DMS79 treated with DMSO at 0.1 percent for 48 hours (cell line): Measurements from ENCODE around the gene MARCKSL1.

Experiments used
- DNase-seq: peaks from one replicate; lab custom pipeline; 2025; lab: John Stamatoyannopoulos, UW

Gene MARCKSL1

GRCh38 chr1:32352831-32353383 is 16.9 kb upstream of the MARCKSL1 start:
- no peak for DNase-seq

GRCh38 chr1:32352239-32352745 is 16.3 kb upstream of the MARCKSL1 start:
- DNase-seq: no peak

- peak; percentile 94 for DNase-seq
These were observed 15.6 kb upstream of the MARCKSL1 start for GRCh38 chr1:32351399-32352238.

GRCh38 chr1:32350785-32351398 is 14.9 kb upstream of the MARCKSL1 start:
- no peak for DNase-seq

GRCh38 chr1:32349211-32349708 is 13.2 kb upstream of the MARCKSL1 start:
- no peak for DNase-seq

GRCh38 chr1:32346532-32347157 is 10.6 kb upstream of the MARCKSL1 start:
- no peak for DNase-seq

GRCh38 chr1:32345289-32345827 is 9.3 kb upstream of the MARCKSL1 start:
- DNase-seq: peak; percentile 74

GRCh38 chr1:32342704-32343103 is 6.7 kb upstream of the MARCKSL1 start:
- DNase-seq: no peak

GRCh38 chr1:32341971-32342370 is 5.9 kb upstream of the MARCKSL1 start:
- no peak for DNase-seq

GRCh38 chr1:32341186-32341757 is 5.2 kb upstream of the MARCKSL1 start:
- no peak for DNase-seq

- DNase-seq: no peak
These were observed 3.4 kb upstream of the MARCKSL1 start for GRCh38 chr1:32339363-32339978.

- DNase-seq: no peak
These were observed 2.7 kb upstream of the MARCKSL1 start for GRCh38 chr1:32338637-32339145.

GRCh38 chr1:32337855-32338636 is 2.0 kb upstream of the MARCKSL1 start:
- no peak for DNase-seq

- no peak for DNase-seq
These were observed 1.1 kb upstream of the MARCKSL1 start for GRCh38 chr1:32336963-32337675.

GRCh38 chr1:32336591-32336932 is 529 bp upstream of the MARCKSL1 start:
- no peak for DNase-seq

- DNase-seq: no peak
These were observed 571 bp downstream of the MARCKSL1 start for GRCh38 chr1:32335535-32335789.

GRCh38 chr1:32334864-32335534 is 1.0 kb downstream of the MARCKSL1 start:
- peak; percentile 21 for DNase-seq

- DNase-seq: no peak
These were observed 1.7 kb downstream of the MARCKSL1 start for GRCh38 chr1:32334274-32334861.
